ENCODE data around the gene CCNQ.

Gene CCNQ

GRCh38 chrX:153576239-153576870 lies 22.6 kb downstream of the CCNQ start:
- no peak for DNase-seq (ENCODE audit: low read depth)

GRCh38 chrX:153573984-153574383 lies 25.0 kb downstream of the CCNQ start:
- no peak for DNase-seq (ENCODE audit: low read depth)

- DNase-seq (ENCODE audit: low read depth), result no peak
Observed at GRCh38 chrX:153572601-153573000, 26.3 kb downstream of the CCNQ start.

- DNase-seq (ENCODE audit: low read depth), result no peak
Observed at GRCh38 chrX:153571534-153571908, 27.4 kb downstream of the CCNQ start.

- no peak for DNase-seq (ENCODE audit: low read depth)
Observed at GRCh38 chrX:153569475-153569874, 29.5 kb downstream of the CCNQ start.

- no peak for DNase-seq (ENCODE audit: low read depth)
Observed at GRCh38 chrX:153568451-153569011, 30.4 kb downstream of the CCNQ start.

- no peak for DNase-seq (ENCODE audit: low read depth)
Observed at GRCh38 chrX:153565996-153566580, 32.9 kb downstream of the CCNQ start.

GRCh38 chrX:153564047-153564606 lies 34.8 kb downstream of the CCNQ start:
- DNase-seq (ENCODE audit: low read depth), result no peak

GRCh38 chrX:153562546-153562945 lies 36.4 kb downstream of the CCNQ start:
- DNase-seq (ENCODE audit: low read depth), result no peak

GRCh38 chrX:153561337-153561736 lies 37.6 kb downstream of the CCNQ start:
- no peak for DNase-seq (ENCODE audit: low read depth)

- no peak for DNase-seq (ENCODE audit: low read depth)
Observed at GRCh38 chrX:153560466-153560865, 38.5 kb downstream of the CCNQ start.

- DNase-seq (ENCODE audit: low read depth), result no peak
Observed at GRCh38 chrX:153560000-153560399, 38.9 kb downstream of the CCNQ start.

GRCh38 chrX:153557618-153558355 lies 41.2 kb downstream of the CCNQ start:
- no peak for DNase-seq (ENCODE audit: low read depth)

- no peak for DNase-seq (ENCODE audit: low read depth)
Observed at GRCh38 chrX:153556767-153557166, 42.2 kb downstream of the CCNQ start.

GRCh38 chrX:153554519-153555167 lies 44.3 kb downstream of the CCNQ start:
- DNase-seq (ENCODE audit: low read depth), result peak; percentile 16

- peak; percentile 1 for DNase-seq (ENCODE audit: low read depth)
Observed at GRCh38 chrX:153551135-153551534, 47.8 kb downstream of the CCNQ start.

GRCh38 chrX:153549807-153550206 lies 49.1 kb downstream of the CCNQ start:
- DNase-seq (ENCODE audit: low read depth), result no peak

- DNase-seq (ENCODE audit: low read depth), result no peak
Observed at GRCh38 chrX:153549231-153549630, 49.7 kb downstream of the CCNQ start.

- no peak for DNase-seq (ENCODE audit: low read depth)
Observed at GRCh38 chrX:153547195-153547594, 51.7 kb downstream of the CCNQ start.

GRCh38 chrX:153546386-153546785 lies 52.6 kb downstream of the CCNQ start:
- no peak for DNase-seq (ENCODE audit: low read depth)

- DNase-seq (ENCODE audit: low read depth), result no peak
Observed at GRCh38 chrX:153544727-153545126, 54.2 kb downstream of the CCNQ start.

GRCh38 chrX:153539979-153540358 lies 59.0 kb downstream of the CCNQ start:
- DNase-seq (ENCODE audit: low read depth), result no peak

All from fibroblast of gingiva (primary cell).